OCI-LY1 (cell line): Measurements from ENCODE around the gene UNC80.

Source experiments
- H2AFZ ChIP-seq: fragments of 200-600 bp; sonication (generic), shearing (Covaris generic); 2 replicates; pipeline ENCODE4 v1.6.0; 2014; ENCODE audit warnings: antibody characterized with exemption, mild to moderate bottlenecking, low read length
- H3F3A ChIP-seq: fragments of 200-600 bp; sonication (generic), shearing (Covaris generic); 2 replicates; pipeline ENCODE4 v1.6.0; 2014; ENCODE audit warnings: mild to moderate bottlenecking, antibody characterized with exemption, low read length, moderate library complexity; ENCODE audit not compliant: insufficient read depth
- H3K27ac ChIP-seq: fragments of 200-600 bp; sonication (generic); 2 replicates; pipeline ENCODE4 v1.5.1; 2014; ENCODE audit warnings: low read length, mixed run types, mild to moderate bottlenecking, low read depth; ENCODE audit not compliant: poor library complexity, severe bottlenecking
- H3K27me3 ChIP-seq: fragments of 200-600 bp; sonication (generic); 2 replicates; pipeline ENCODE4 v1.6.0; 2014; ENCODE audit warnings: antibody characterized with exemption, mild to moderate bottlenecking, low read length, moderate library complexity; ENCODE audit not compliant: insufficient read depth
- H3K36me3 ChIP-seq: fragments of 200-600 bp; sonication (generic); 2 replicates; pipeline ENCODE4 v1.6.1; 2014; ENCODE audit warnings: mild to moderate bottlenecking, antibody characterized with exemption, low read length, moderate library complexity, mixed read lengths; ENCODE audit not compliant: insufficient read depth
- H3K4me1 ChIP-seq: fragments of 200-600 bp; sonication (generic); 2 replicates; pipeline ENCODE4 v1.5.1; 2014; ENCODE audit warnings: mild to moderate bottlenecking, low read length, moderate library complexity; ENCODE audit not compliant: insufficient read depth, severe bottlenecking
- H3K4me2 ChIP-seq: fragments of 200-600 bp; sonication (generic), shearing (Covaris generic); 2 replicates; pipeline ENCODE4 v1.6.1; 2014; ENCODE audit warnings: low read length
- H3K4me3 ChIP-seq: fragments of 200-600 bp; sonication (generic); 2 replicates; pipeline ENCODE4 v1.5.1; 2014; ENCODE audit warnings: low read length, low read depth, mild to moderate bottlenecking, mixed read lengths; ENCODE audit not compliant: poor library complexity, severe bottlenecking
- H3K79me2 ChIP-seq: fragments of 200-600 bp; shearing (Covaris generic); 2 replicates; pipeline ENCODE4 v1.6.1; 2016; ENCODE audit warnings: mixed run types, low read length, mixed read lengths; ENCODE audit not compliant: insufficient read depth
- H3K9ac ChIP-seq: fragments of 200-600 bp; sonication (generic), shearing (Covaris generic); 2 replicates; pipeline ENCODE4 v1.6.1; 2014; ENCODE audit warnings: mild to moderate bottlenecking, low read length, mixed read lengths
- H3K9me2 ChIP-seq: fragments of 200-600 bp; sonication (generic), shearing (Covaris generic); 2 replicates; pipeline ENCODE4 v1.6.1; 2014; ENCODE audit warnings: low read depth, mild to moderate bottlenecking, low read length, mixed read lengths
- H3K9me3 ChIP-seq: fragments of 200-600 bp; shearing (Covaris generic); 2 replicates; pipeline ENCODE4 v1.6.1; 2014; ENCODE audit warnings: low read length, mixed read lengths
- H4K20me1 ChIP-seq: fragments of 200-600 bp; sonication (generic), shearing (Covaris generic); 2 replicates; pipeline ENCODE4 v1.6.0; 2016; ENCODE audit warnings: mild to moderate bottlenecking, low read length; ENCODE audit not compliant: insufficient read depth
- CTCF ChIP-seq: fragments of 200-600 bp; sonication (generic), shearing (Covaris generic); IDR thresholded peaks from 2 replicates; pipeline ENCODE4 v1.5.1; 2017; ENCODE audit warnings: mild to moderate bottlenecking, antibody characterized with exemption, low read length, moderate library complexity, mixed read lengths
- EZH2 ChIP-seq: fragments of 200-600 bp; sonication (generic), shearing (Covaris generic); IDR thresholded peaks from 2 replicates; pipeline ENCODE4 v1.8.0; 2017; ENCODE audit warnings: borderline replicate concordance, mixed run types, mild to moderate bottlenecking, antibody characterized with exemption, low read length, moderate library complexity, mixed read lengths

UNC80 gene

GRCh38 chr2:209943776-209944175 lies 172.1 kb downstream of the UNC80 start:
- Histone ChIP-seq H3K9ac (no peak overlapping the region), H3K9me3 (no peaks in the 10 kb centered on the region), H3K4me3 (no peak overlapping the region), H3K4me2 (no peak overlapping the region), H3K36me3 (no peaks in the 10 kb centered on the region), H3K79me2 (no peaks in the 10 kb centered on the region), H3K9me2 (no peaks in the 10 kb centered on the region), H3F3A (no peaks in the 10 kb centered on the region), H4K20me1 (no peaks in the 10 kb centered on the region), H3K27me3 (no peaks in the 10 kb centered on the region), H3K27ac (no peak overlapping the region), H2AFZ (no peak overlapping the region), H3K4me1 (no peaks in the 10 kb centered on the region)
- no peak for TF ChIP-seq EZH2
- TF ChIP-seq CTCF, result no peak

GRCh38 chr2:209946539-209946938 lies 174.9 kb downstream of the UNC80 start:
- Histone ChIP-seq H3K27me3 (no peaks in the 10 kb centered on the region), H2AFZ (no peak overlapping the region), H3K9ac (no peak overlapping the region), H3K36me3 (no peaks in the 10 kb centered on the region), H4K20me1 (no peaks in the 10 kb centered on the region), H3K27ac (no peak overlapping the region), H3K4me3 (no peak overlapping the region), H3F3A (no peaks in the 10 kb centered on the region), H3K4me2 (no peak overlapping the region), H3K4me1 (no peaks in the 10 kb centered on the region), H3K9me2 (no peaks in the 10 kb centered on the region), H3K9me3 (no peaks in the 10 kb centered on the region), H3K79me2 (no peaks in the 10 kb centered on the region)
- no peak for TF ChIP-seq CTCF
- TF ChIP-seq EZH2, result no peak

GRCh38 chr2:209956271-209956670 lies 184.6 kb downstream of the UNC80 start:
- Histone ChIP-seq H3K4me1 (no peaks in the 10 kb centered on the region), H3K4me2 (no peak overlapping the region), H3K4me3 (no peak overlapping the region), H4K20me1 (no peaks in the 10 kb centered on the region), H2AFZ (no peak overlapping the region), H3K36me3 (no peaks in the 10 kb centered on the region), H3K9me2 (no peaks in the 10 kb centered on the region), H3F3A (no peaks in the 10 kb centered on the region), H3K9ac (no peak overlapping the region), H3K9me3 (no peaks in the 10 kb centered on the region), H3K27me3 (no peaks in the 10 kb centered on the region), H3K27ac (no peak overlapping the region), H3K79me2 (no peaks in the 10 kb centered on the region)
- TF ChIP-seq CTCF, result no peak
- TF ChIP-seq EZH2, result no peak
